ENCODE measurements around the gene SPDEF.

DNA sequence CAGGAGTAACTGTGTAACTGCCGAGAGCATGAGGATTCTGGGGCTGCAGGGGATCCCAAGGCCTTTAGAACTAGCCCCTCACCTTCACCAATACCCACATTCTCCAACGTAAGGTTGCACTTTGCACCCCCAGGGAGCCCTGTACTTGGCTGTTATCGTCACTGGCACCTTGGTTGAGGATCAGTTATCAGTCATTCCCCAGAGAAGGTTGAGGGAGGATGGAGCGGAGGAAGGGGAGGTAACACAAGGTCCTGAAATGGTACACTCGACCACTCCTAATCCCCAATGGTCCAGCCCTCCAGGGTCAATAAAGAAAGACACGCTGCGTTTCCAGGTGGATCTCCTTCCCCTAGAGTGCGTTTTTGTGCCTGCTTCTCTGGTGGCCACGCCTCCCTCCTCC is 1.1 kb upstream of the SPDEF start:
- TF ChIP-seq, protein P1, sequence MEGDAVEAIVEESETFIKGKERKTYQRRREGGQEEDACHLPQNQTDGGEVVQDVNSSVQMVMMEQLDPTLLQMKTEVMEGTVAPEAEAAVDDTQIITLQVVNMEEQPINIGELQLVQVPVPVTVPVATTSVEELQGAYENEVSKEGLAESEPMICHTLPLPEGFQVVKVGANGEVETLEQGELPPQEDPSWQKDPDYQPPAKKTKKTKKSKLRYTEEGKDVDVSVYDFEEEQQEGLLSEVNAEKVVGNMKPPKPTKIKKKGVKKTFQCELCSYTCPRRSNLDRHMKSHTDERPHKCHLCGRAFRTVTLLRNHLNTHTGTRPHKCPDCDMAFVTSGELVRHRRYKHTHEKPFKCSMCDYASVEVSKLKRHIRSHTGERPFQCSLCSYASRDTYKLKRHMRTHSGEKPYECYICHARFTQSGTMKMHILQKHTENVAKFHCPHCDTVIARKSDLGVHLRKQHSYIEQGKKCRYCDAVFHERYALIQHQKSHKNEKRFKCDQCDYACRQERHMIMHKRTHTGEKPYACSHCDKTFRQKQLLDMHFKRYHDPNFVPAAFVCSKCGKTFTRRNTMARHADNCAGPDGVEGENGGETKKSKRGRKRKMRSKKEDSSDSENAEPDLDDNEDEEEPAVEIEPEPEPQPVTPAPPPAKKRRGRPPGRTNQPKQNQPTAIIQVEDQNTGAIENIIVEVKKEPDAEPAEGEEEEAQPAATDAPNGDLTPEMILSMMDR (IDR thresholded peaks at IDR 0.05) = no peak
- no peak for TF ChIP-seq POLR2A (IDR thresholded peaks at IDR 0.05)

Data from heart left ventricle (tissue), 13 donors.